ENCODE measurements around the gene IL12RB2.

IL12RB2 gene

GRCh38 chr1:67307251-67308060, at the start of gene IL12RB2:
TSS of gene IL12RB2 (plus strand) at chr1:67307873. CDS start at chr1:67320369, 12,496 bp downstream.
- peak; percentile 34 for DNase-seq (ENCODE audit: low spot score)

GRCh38 chr1:67261680-67262079, 46.0 kb upstream of the IL12RB2 start:
- DNase-seq (ENCODE audit: low spot score) = no peak

GRCh38 chr1:67262735-67263134, 44.9 kb upstream of the IL12RB2 start:
- no peak for DNase-seq (ENCODE audit: low spot score)

- DNase-seq (ENCODE audit: low spot score) = no peak
Measured at GRCh38 chr1:67264152-67264551, 43.5 kb upstream of the IL12RB2 start.

- DNase-seq (ENCODE audit: low spot score) = no peak
Measured at GRCh38 chr1:67264899-67265298, 42.8 kb upstream of the IL12RB2 start.

GRCh38 chr1:67269061-67269460, 38.6 kb upstream of the IL12RB2 start:
- no peak for DNase-seq (ENCODE audit: low spot score)

GRCh38 chr1:67270541-67270940, 37.1 kb upstream of the IL12RB2 start:
- no peak for DNase-seq (ENCODE audit: low spot score)

GRCh38 chr1:67273591-67273990, 34.1 kb upstream of the IL12RB2 start:
- DNase-seq (ENCODE audit: low spot score) = no peak

GRCh38 chr1:67274623-67275325, 32.9 kb upstream of the IL12RB2 start:
- DNase-seq (ENCODE audit: low spot score) = no peak

GRCh38 chr1:67280696-67281095, 27.0 kb upstream of the IL12RB2 start:
- no peak for DNase-seq (ENCODE audit: low spot score)

- DNase-seq (ENCODE audit: low spot score) = no peak
Measured at GRCh38 chr1:67281244-67281643, 26.4 kb upstream of the IL12RB2 start.

- no peak for DNase-seq (ENCODE audit: low spot score)
Measured at GRCh38 chr1:67285780-67286488, 21.7 kb upstream of the IL12RB2 start.

- DNase-seq (ENCODE audit: low spot score) = no peak
Measured at GRCh38 chr1:67290236-67290635, 17.4 kb upstream of the IL12RB2 start.

- no peak for DNase-seq (ENCODE audit: low spot score)
Measured at GRCh38 chr1:67294836-67295617, 12.6 kb upstream of the IL12RB2 start.

- DNase-seq (ENCODE audit: low spot score) = no peak
Measured at GRCh38 chr1:67298762-67299161, 8.9 kb upstream of the IL12RB2 start.

- no peak for DNase-seq (ENCODE audit: low spot score)
Measured at GRCh38 chr1:67299296-67299695, 8.4 kb upstream of the IL12RB2 start.

- no peak for DNase-seq (ENCODE audit: low spot score)
Measured at GRCh38 chr1:67300561-67300960, 7.1 kb upstream of the IL12RB2 start.

- no peak for DNase-seq (ENCODE audit: low spot score)
Measured at GRCh38 chr1:67304023-67304422, 3.6 kb upstream of the IL12RB2 start.

- DNase-seq (ENCODE audit: low spot score) = no peak
Measured at GRCh38 chr1:67306547-67306946, 1.1 kb upstream of the IL12RB2 start.

- DNase-seq (ENCODE audit: low spot score) = no peak
Measured at GRCh38 chr1:67308136-67308535, 463 bp downstream of the IL12RB2 start.

- DNase-seq (ENCODE audit: low spot score) = no peak
Measured at GRCh38 chr1:67312615-67313014, 4.9 kb downstream of the IL12RB2 start.

All from AG20443 (cell line).